HepG2 (cell line): ENCODE results near the gene B3GNT9. TPM values are rescaled to one million over a fixed set of nuclear protein-coding genes. Genes with fewer than 3 reads are reported as not detected.

Source experiments
- GZF1 ChIP-seq: sonication (generic); formaldehyde crosslinking; IDR thresholded peaks from 2 replicates; pipeline ENCODE4 v1.5.1; 2020; ENCODE audit warnings: mild to moderate bottlenecking, missing genetic modification reagents
- HNRNPH1 ChIP-seq: fragments of 200-400 bp; formaldehyde crosslinking; optimal IDR thresholded peaks from 2 replicates; pipeline ENCODE3; 2017; ENCODE audit warnings: mild to moderate bottlenecking, low read depth, low read length
- KAT2B ChIP-seq: fragments of 150-350 bp; IDR thresholded peaks from 2 replicates; pipeline ENCODE4 v1.6.1; 2014; ENCODE audit warnings: low read depth, low read length, borderline replicate concordance
- KLF15 ChIP-seq: sonication (generic); formaldehyde crosslinking; IDR thresholded peaks from 2 replicates; pipeline ENCODE4 v1.8.1; 2023; ENCODE audit warnings: borderline replicate concordance, mild to moderate bottlenecking, inconsistent platforms, missing genetic modification reagents, mixed read lengths
- MIER2 ChIP-seq: IDR thresholded peaks from 2 replicates; pipeline ENCODE4 v1.6.1; 2016; ENCODE audit warnings: missing biosample characterization, missing genetic modification reagents
- PATZ1 ChIP-seq: sonication (generic); formaldehyde crosslinking; IDR thresholded peaks from 2 replicates; pipeline ENCODE4 v1.4.0; 2020; ENCODE audit warnings: missing genetic modification reagents
- RFXANK ChIP-seq: IDR thresholded peaks from 2 replicates; pipeline ENCODE4 v1.6.1; 2016
- RXRA ChIP-seq: sonication (generic); formaldehyde crosslinking; IDR thresholded peaks from 2 replicates; pipeline ENCODE4 v1.5.1; 2020; ENCODE audit warnings: missing genetic modification reagents
- SAFB2 ChIP-seq: sonication (generic); formaldehyde crosslinking; IDR thresholded peaks from 2 replicates; pipeline ENCODE4 v1.5.1; 2020; ENCODE audit warnings: missing genetic modification reagents, low read depth, mild to moderate bottlenecking, borderline replicate concordance
- ZBED4 ChIP-seq: sonication (generic); formaldehyde crosslinking; IDR thresholded peaks from 2 replicates; pipeline ENCODE4 v1.4.0; 2020; ENCODE audit warnings: missing genetic modification reagents, borderline replicate concordance
- ZNF10 ChIP-seq: sonication (generic); formaldehyde crosslinking; IDR thresholded peaks from 2 replicates; pipeline ENCODE4 v1.4.0; 2020; ENCODE audit warnings: mild to moderate bottlenecking, low read depth, missing genetic modification reagents, borderline replicate concordance
- ZNF354B ChIP-seq: sonication (generic); formaldehyde crosslinking; IDR thresholded peaks from 2 replicates; pipeline ENCODE4 v1.8.0; 2022; ENCODE audit warnings: mild to moderate bottlenecking, missing genetic modification reagents
- ZNF567 ChIP-seq: sonication (generic); formaldehyde crosslinking; IDR thresholded peaks from 2 replicates; pipeline ENCODE4 v1.8.1; 2023; ENCODE audit warnings: mild to moderate bottlenecking, missing genetic modification reagents, borderline replicate concordance
- ZNF616 ChIP-seq: sonication (generic); formaldehyde crosslinking; IDR thresholded peaks from 2 replicates; pipeline ENCODE4 v1.5.0; 2020; ENCODE audit warnings: low read depth, mild to moderate bottlenecking, missing genetic modification reagents
- ZNF770 ChIP-seq: sonication (generic); formaldehyde crosslinking; IDR thresholded peaks from 2 replicates; pipeline ENCODE4 v1.5.0; 2020; ENCODE audit warnings: mild to moderate bottlenecking, missing genetic modification reagents
- polyA plus RNA-seq, 8 experiments: library from polyadenylated mRNA; depleted of rRNA in 3 of 8; stranded (reverse) in 7 of 8; unstranded in 1 of 8; fragments of >200 nt; fragmentation: Illumina TruSeq in 4 of 8; extraction: Trizol in 4 of 8; gene quantifications; 2 replicates each; pipeline versions ENCODE4 v1.2.1 to v1.2.3, GENCODE V29; 2011 to 2016; ENCODE audit warnings: low read depth in 4 of 8, missing spikeins in 1 of 8, mixed read lengths in 1 of 8; ENCODE audit not compliant: insufficient read depth in 1 of 8
- total RNA-seq, 5 experiments: library from RNA; depleted of rRNA; stranded (reverse); fragments of >200 nt; fragmentation: Illumina TruSeq; extraction: Trizol; gene quantifications; 2 replicates each; pipeline ENCODE4 v1.2.3, GENCODE V29; 2016; ENCODE audit warnings: low read depth in 1 of 5

B3GNT9 gene
- total and polyA plus RNA-seq, 2 of the 13 experiments (the other 11 are each of a cell fraction or from before 2014, with no cell fraction given): 1.5 to 3.1 TPM

DNA sequence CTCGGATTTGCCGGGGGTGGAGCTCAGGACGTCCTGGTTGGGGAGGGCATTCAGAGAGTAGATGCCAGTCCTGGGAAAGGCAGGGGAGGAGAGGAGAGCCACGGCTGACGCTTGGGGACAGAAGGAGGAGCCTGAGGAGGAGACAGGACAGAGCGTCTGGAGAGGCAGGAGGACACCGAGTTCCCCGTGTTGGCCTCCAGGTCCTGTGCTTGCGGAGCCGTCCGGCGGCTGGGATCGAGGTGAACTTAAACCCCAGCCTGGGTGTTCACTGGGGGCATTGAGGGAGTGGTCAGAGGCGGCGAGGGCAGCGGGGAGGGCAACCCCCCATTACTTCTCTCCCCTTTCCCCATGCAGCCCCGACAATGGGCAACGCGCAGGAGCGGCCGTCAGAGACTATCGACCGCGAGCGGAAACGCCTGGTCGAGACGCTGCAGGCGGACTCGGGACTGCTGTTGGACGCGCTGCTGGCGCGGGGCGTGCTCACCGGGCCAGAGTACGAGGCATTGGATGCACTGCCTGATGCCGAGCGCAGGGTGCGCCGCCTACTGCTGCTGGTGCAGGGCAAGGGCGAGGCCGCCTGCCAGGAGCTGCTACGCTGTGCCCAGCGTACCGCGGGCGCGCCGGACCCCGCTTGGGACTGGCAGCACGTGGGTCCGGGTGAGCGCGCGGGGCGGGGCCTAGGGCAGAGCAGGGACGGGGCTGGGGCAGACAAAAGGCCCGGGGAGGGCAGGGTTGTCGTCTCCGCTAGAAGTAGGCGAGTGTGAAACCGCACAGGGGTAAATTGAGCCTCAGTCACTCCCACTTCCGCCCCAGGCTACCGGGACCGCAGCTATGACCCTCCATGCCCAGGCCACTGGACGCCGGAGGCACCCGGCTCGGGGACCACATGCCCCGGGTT lies 23.3 kb upstream of the B3GNT9 start (continued):
- TF ChIP-seq ZNF354B (peak; percentile 92; the same call in 1 of the 2 replicates), RXRA (CRISPR knock-in tag) (peak; percentile 77), ZNF567 (CRISPR knock-in tag) (peak; percentile 98), ZNF616 (CRISPR knock-in tag) (peak; percentile 93), KAT2B (no peak), KLF15 (CRISPR knock-in tag) (no peak), ZBED4 (CRISPR knock-in tag) (peak; percentile 87), SAFB2 (CRISPR knock-in tag) (0 out of 2 replicates have a peak, but pooled peaks have one; percentile 48), PATZ1 (0 out of 2 replicates have a peak, but pooled peaks have one; percentile 36), MIER2 (CRISPR knock-in tag) (peak; percentile 75), RFXANK (peak; percentile 85), ZNF10 (CRISPR knock-in tag) (no peak), GZF1 (peak; percentile 84; the same call in 1 of the 2 replicates), ZNF770 (CRISPR knock-in tag) (peak; percentile 27; the same call in 1 of the 2 replicates), HNRNPH1 (no peak)
